Kidney epithelial cell (primary cell): ENCODE measurements around the gene PATJ. TPM values are rescaled to one million over a fixed set of nuclear protein-coding genes. Genes with fewer than 3 reads are reported as not detected.
A peak's percentile ranks its signal among the peaks of the same experiment; 100 is the strongest.

Experiments
- DNase-seq: peaks from one replicate; pipeline ENCODE4 v3.0.0-alpha.2; 2010; ENCODE audit warnings: low read depth
- H3K27me3 ChIP-seq: 2 replicates; pipeline ENCODE4 v1.6.0; 2011; ENCODE audit warnings: low read length; ENCODE audit not compliant: control insufficient read depth, insufficient read depth
- H3K36me3 ChIP-seq: 2 replicates; pipeline ENCODE4 v1.5.1; 2011; ENCODE audit warnings: low read length; ENCODE audit not compliant: control insufficient read depth, insufficient read depth
- H3K4me3 ChIP-seq: 2 replicates; pipeline ENCODE4 v1.5.1; 2011; ENCODE audit warnings: low read depth, mild to moderate bottlenecking, control low read depth, low read length
- CTCF ChIP-seq: IDR thresholded peaks from 2 replicates; pipeline ENCODE4 v1.5.1; 2011; ENCODE audit warnings: mild to moderate bottlenecking, moderate library complexity, low read length, control low read depth, inconsistent platforms; ENCODE audit not compliant: insufficient read depth, poor library complexity, severe bottlenecking
- total RNA-seq: library from RNA; depleted of rRNA; stranded (reverse); fragments of >200 nt; gene quantifications from 2 replicates; pipeline ENCODE4 v1.2.3, GENCODE V29; 2015

Gene PATJ
- total RNA-seq, 1 donor from 2014 or later: 27.1 TPM

GRCh38 chr1:62107923-62108322, 365.6 kb downstream of the PATJ start:
- Histone ChIP-seq H3K4me3 (no peak overlapping the region), H3K27me3 (no peaks in the 10 kb centered on the region), H3K36me3 (peaks cover 2% of the 10 kb centered on the region)
- DNase-seq: no peak
- TF ChIP-seq CTCF: no peak

- no peak for DNase-seq
- H3K27me3 ChIP-seq: no peaks in the 10 kb centered on the region
- peaks cover 2% of the 10 kb centered on the region for H3K36me3 ChIP-seq
- no peak overlapping the region for H3K4me3 ChIP-seq
- no peak for TF ChIP-seq CTCF
Measured at GRCh38 chr1:62109124-62109523, 366.8 kb downstream of the PATJ start.

GRCh38 chr1:62110198-62110817, 368.0 kb downstream of the PATJ start:
- peaks cover 2% of the 10 kb centered on the region for H3K36me3 ChIP-seq
- no peak for DNase-seq
- no peak overlapping the region for H3K4me3 ChIP-seq
- no peaks in the 10 kb centered on the region for H3K27me3 ChIP-seq
- TF ChIP-seq CTCF: no peak

GRCh38 chr1:62111084-62111483, 368.8 kb downstream of the PATJ start:
- Histone ChIP-seq H3K36me3 (peaks cover 2% of the 10 kb centered on the region), H3K4me3 (no peak overlapping the region), H3K27me3 (no peaks in the 10 kb centered on the region)
- peak; percentile 6 for TF ChIP-seq CTCF
- DNase-seq: no peak

- Histone ChIP-seq H3K27me3 (no peaks in the 10 kb centered on the region), H3K4me3 (no peak overlapping the region), H3K36me3 (peaks cover 2% of the 10 kb centered on the region)
- no peak for DNase-seq
- TF ChIP-seq CTCF: no peak
Measured at GRCh38 chr1:62113507-62113906, 371.2 kb downstream of the PATJ start.
